Lung (tissue), 12 donors: ENCODE data around the gene CCDC194. TPM values are rescaled to one million over a fixed set of nuclear protein-coding genes. Genes with fewer than 3 reads are reported as not detected.

ENCODE experiments used
- ATAC-seq: fragments of 200-7000 bp; cut with Tn5 transposase; one replicate; pipeline ENCODE4 v1.9.1; 2020; ENCODE audit warnings: moderate number of reproducible peaks; ENCODE audit not compliant: insufficient read depth, low FRiP score
- DNase-seq, 3 donors: peaks; one replicate each; pipeline ENCODE4 v3.0.0-alpha.2; 2013 to 2017
- H3K27ac ChIP-seq, 2 donors: one replicate each; pipeline ENCODE4 v1.5.1; 2013; ENCODE audit warnings: mild to moderate bottlenecking in 2 of 2, moderate library complexity in 2 of 2, control low read depth in 1 of 2, inconsistent platforms in 1 of 2, low read depth in 1 of 2, low read length in 1 of 2
- H3K27me3 ChIP-seq, 3 donors: one replicate each; pipeline ENCODE4 v1.5.1; 2013; ENCODE audit warnings: low read length in 2 of 3; ENCODE audit not compliant: control insufficient read depth in 3 of 3, insufficient read depth in 3 of 3
- H3K36me3 ChIP-seq, 4 donors: one replicate each; pipeline ENCODE4 v1.5.1; 2013; ENCODE audit warnings: low read length in 4 of 4, mild to moderate bottlenecking in 1 of 4, moderate library complexity in 1 of 4; ENCODE audit not compliant: control insufficient read depth in 4 of 4, insufficient read depth in 4 of 4
- H3K4me1 ChIP-seq, 5 donors: one replicate each; pipeline ENCODE4 v1.5.1; 2013; ENCODE audit warnings: low read length in 5 of 5, mild to moderate bottlenecking in 2 of 5, moderate library complexity in 1 of 5; ENCODE audit not compliant: control insufficient read depth in 5 of 5, insufficient read depth in 5 of 5
- H3K4me3 ChIP-seq: one replicate; pipeline ENCODE4 v1.5.1; 2013; ENCODE audit warnings: mild to moderate bottlenecking, control low read depth, moderate library complexity
- H3K9ac ChIP-seq, 2 donors: one replicate each; pipeline ENCODE4 v1.5.1; 2013; ENCODE audit warnings: low read length in 2 of 2, control low read depth in 1 of 2; ENCODE audit not compliant: insufficient read depth in 1 of 2
- H3K9me3 ChIP-seq, 4 donors: one replicate each; pipeline ENCODE4 v1.5.1; 2013; ENCODE audit warnings: low read length in 3 of 4, mild to moderate bottlenecking in 1 of 4, moderate library complexity in 1 of 4; ENCODE audit not compliant: control insufficient read depth in 4 of 4, insufficient read depth in 3 of 4
- WGBS, 2 donors: extraction: QIAGEN DNeasy Blood & Tissue Kit; methylation state at CpG; one replicate each; pipeline ENCODE4 v1.1.7; 2013; 5-methylcytosine and 5-hydroxymethylcytosine counted together
- polyA plus RNA-seq, 2 donors: library from polyadenylated mRNA; stranded (reverse); fragments of 200-250 nt; gene quantifications; one replicate each; pipeline ENCODE4 v1.2.1, GENCODE V29; 2013
- total RNA-seq, 2 donors: library from RNA; depleted of rRNA in 1 of 2; stranded (reverse); fragments of >200 nt in 1 of 2; gene quantifications; one replicate each; pipeline ENCODE4 v1.2.1, GENCODE V29; 2014 to 2021
- TF ChIP-seq, protein P1 (sequence below): IDR thresholded peaks from 2 replicates; pipeline ENCODE4 v1.5.1; 2012; ENCODE audit warnings: mild to moderate bottlenecking; ENCODE audit errors: control extremely low read depth, extremely low read depth
- donor health status: control.
- donor health status: control.
- donor health status: Bipolar disorder and iron deficiency.
- donor health status: healthy.
- donor health status: DM: yes; HTN: yes; CAD: no.

CCDC194 gene
- total and polyA plus RNA-seq, 4 donors, result 0.13 to 0.74 (median 0.37) TPM; not detected in 1

DNA sequence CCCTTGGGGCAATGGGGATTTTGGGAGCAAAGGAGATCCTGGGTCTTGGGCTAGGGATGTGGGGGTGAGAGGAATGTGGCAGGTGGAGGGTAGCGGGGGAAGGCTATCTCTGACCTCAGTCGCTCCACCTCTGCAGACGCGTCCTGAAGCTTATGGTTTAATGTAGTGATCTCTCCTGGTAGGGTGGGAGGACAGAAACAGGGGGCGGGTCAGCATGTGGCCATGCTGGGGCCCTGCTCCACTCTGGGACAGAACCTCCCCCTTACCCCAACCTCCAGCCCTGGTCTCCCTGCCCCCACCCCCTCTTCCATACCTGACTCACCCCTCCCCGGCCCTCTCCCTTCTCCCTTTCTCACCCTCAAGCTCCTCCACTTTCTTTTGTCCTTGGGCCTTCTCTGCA is 10.0 kb upstream of the CCDC194 start:
- no peak overlapping the region for H3K9ac ChIP-seq
- H3K27me3 ChIP-seq, result no peaks in the 10 kb centered on the region
- TF ChIP-seq, protein P1, sequence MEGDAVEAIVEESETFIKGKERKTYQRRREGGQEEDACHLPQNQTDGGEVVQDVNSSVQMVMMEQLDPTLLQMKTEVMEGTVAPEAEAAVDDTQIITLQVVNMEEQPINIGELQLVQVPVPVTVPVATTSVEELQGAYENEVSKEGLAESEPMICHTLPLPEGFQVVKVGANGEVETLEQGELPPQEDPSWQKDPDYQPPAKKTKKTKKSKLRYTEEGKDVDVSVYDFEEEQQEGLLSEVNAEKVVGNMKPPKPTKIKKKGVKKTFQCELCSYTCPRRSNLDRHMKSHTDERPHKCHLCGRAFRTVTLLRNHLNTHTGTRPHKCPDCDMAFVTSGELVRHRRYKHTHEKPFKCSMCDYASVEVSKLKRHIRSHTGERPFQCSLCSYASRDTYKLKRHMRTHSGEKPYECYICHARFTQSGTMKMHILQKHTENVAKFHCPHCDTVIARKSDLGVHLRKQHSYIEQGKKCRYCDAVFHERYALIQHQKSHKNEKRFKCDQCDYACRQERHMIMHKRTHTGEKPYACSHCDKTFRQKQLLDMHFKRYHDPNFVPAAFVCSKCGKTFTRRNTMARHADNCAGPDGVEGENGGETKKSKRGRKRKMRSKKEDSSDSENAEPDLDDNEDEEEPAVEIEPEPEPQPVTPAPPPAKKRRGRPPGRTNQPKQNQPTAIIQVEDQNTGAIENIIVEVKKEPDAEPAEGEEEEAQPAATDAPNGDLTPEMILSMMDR, result no peak
- no peak for DNase-seq
- WGBS, 2 donors, result 49 to 61% methylated on average over 6 of the region's 6 CpGs
- no peak for ATAC-seq
- H3K9me3 ChIP-seq, result no peaks in the 10 kb centered on the region
- peak overlapping the region; percentile 16 for H3K4me3 ChIP-seq
- peak overlapping the region in 1 of 2 donors; percentile 83 for H3K27ac ChIP-seq
- H3K36me3 ChIP-seq, result peaks cover 0 to 3% (median 0%) of the 10 kb centered on the region in 4 donors
- H3K4me1 ChIP-seq, result peaks cover 0 to 7% (median 2%) of the 10 kb centered on the region in 5 donors

DNA sequence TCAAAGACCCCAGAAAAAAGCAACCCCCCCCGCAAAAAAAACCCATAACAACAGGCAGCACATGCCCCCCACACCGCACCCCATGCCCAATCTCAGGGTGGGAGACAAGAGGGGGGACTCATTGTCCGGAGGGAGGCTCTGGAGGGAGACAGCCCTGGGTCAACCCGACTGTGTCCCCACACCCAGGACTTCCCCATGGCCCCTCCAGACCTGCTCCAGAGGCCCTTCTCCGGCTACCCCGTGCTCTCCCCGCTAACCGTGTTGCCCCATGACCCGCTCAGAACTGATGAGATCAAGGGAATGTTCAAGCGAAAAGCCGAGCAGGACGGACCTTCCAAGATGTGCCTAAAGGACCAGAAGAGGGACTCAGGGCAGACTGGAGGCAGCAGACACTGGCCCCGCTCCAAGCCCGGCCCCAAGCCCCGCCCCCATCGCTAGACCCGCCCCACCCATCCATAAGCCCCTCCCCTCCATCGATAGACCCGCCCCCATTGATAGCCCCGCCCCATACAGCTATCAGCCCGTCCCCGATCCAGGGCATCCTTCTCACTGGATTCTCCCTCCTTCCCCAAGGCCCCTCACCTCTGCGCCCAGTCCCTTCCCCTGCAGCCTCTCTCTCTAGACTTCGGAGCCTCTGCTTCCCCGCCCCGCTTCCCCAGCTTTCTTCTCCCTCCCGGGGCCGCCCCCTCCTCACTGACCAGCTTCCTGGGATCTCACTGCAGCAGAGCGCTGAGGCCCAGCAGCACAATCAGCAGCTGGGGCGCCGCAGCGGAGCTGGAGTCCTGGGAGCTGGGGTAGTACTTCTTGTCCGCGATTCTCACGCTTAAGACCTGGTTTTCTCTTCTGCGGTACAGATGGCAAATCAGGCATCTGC is 9.2 kb upstream of the CCDC194 start:
- ATAC-seq (no peak), DNase-seq (peak in 1 of 3 donors; percentile 36)
- Histone ChIP-seq H3K4me3 (no peak overlapping the region), H3K4me1 (peaks cover 0 to 7% (median 2%) of the 10 kb centered on the region in 5 donors), H3K9ac (no peak overlapping the region), H3K27ac (no peak overlapping the region), H3K36me3 (peaks cover 0 to 3% (median 0%) of the 10 kb centered on the region in 4 donors), H3K27me3 (no peaks in the 10 kb centered on the region), H3K9me3 (no peaks in the 10 kb centered on the region)
- TF ChIP-seq, protein P1, result no peak
- WGBS, 2 donors, result 41 to 59% methylated on average over 28 to 35 of the region's 36 CpGs

DNA sequence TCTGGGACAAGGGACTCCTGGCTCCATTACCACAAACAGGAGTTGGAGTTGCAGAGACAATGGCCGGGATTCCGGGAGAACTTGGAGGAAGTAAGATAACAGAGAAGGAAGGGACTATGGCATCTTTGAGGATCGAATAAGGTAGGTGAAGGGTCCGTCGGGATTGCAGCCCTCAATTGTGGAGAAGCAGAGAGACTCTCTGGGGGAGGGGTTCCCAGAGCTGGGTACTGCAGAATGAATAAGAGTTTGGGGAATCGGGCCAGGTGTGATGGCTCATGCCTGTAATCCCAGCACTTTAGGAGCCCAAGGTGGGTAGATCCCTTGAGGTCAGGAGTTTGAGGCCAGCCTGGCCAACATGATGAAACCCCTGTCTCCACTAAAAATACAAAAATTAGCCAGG is 7.6 kb upstream of the CCDC194 start:
- DNase-seq (no peak), ATAC-seq (no peak)
- WGBS, 2 donors, result 72 to 82% methylated on average over 6 of the region's 6 CpGs
- Histone ChIP-seq H3K9ac (no peak overlapping the region), H3K36me3 (peaks cover 0 to 3% (median 0%) of the 10 kb centered on the region in 4 donors), H3K4me3 (no peak overlapping the region), H3K9me3 (no peaks in the 10 kb centered on the region), H3K27ac (no peak overlapping the region), H3K27me3 (no peaks in the 10 kb centered on the region), H3K4me1 (peaks cover 0 to 7% (median 0%) of the 10 kb centered on the region in 5 donors)
- TF ChIP-seq, protein P1, result no peak
